ENCODE data around the gene CDADC1.

CDADC1 gene

GRCh38 chr13:49297338-49297737, 49.6 kb downstream of the CDADC1 start:
- no peak for DNase-seq

DNA sequence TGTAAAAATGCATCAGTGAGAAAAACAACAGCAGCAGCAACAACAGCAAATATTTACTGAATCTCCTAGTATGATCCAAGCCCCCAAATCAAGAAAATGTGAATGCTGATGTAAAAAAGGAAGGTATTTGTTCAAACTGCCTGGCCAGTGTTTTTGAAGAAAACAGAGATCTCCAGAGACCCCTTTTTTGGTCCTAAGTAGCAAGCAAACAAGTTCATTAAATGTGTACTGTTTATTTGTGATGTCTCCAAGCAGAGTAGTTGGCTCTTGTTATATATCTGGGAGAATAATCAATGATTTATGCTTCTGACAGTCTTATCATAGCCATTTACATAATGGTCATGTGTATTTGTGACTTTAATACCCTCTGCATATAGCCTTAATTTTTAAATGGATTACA, 50.7 kb downstream of the CDADC1 start:
- DNase-seq, result no peak

DNA sequence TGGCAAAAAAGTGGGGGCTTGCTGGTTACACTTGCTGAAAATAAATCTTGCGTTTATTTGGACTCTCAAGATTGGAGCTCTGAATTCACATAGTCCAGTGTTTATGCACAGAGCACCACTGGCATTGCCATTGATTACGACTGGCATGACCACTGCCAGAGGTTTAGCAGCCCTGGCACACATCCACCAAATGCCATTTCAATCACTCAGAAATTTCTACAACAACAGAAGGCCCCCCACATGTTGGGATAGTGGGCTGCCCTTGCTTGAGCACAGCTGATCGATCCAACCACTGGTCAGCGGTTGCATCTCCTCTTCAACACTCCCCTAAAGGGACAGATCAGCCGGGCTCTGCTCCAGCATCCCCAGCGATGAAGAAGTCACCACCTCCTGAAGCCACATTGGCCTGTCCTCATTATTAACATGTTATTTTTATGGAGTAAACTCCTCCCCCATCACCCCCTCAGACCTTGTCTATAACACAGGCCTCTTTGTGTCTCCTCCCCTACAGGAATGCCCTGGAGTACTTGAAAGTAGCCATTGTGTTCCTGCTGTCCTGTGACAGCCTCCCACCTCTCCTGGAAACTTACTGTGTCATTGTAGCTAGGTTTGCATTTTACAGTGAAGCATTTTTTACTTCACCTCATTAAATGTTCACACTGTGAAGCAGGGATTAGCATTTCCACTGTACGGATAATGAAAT, 51.3 kb downstream of the CDADC1 start:
- no peak for DNase-seq

DNA sequence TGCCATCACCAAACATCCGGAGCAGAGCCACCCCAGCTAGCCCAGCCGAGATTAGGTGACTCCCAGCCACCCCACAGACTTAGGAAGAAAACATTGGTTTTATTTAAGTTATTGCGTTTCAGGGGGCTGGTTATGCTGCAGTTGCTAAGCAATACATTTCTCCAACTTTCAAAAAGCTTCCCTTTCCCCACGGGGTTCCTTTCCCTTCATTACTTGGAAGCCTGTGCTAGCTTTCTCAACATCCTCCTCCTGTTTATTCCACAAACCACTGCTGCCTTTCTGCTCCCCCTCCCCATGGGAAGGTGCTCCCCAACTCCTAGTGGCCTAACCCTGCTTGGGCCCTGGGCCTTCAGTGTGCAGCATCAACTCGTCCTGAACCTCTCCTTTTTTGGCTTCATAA, 52.6 kb downstream of the CDADC1 start:
- no peak for DNase-seq

- peak; percentile 80 for DNase-seq
These were observed 53.2 kb downstream of the CDADC1 start for GRCh38 chr13:49300739-49301589.

GRCh38 chr13:49302222-49302621, 54.5 kb downstream of the CDADC1 start:
- DNase-seq, result no peak

- peak; percentile 16 for DNase-seq
These were observed 55.1 kb downstream of the CDADC1 start for GRCh38 chr13:49302817-49303216.

DNA sequence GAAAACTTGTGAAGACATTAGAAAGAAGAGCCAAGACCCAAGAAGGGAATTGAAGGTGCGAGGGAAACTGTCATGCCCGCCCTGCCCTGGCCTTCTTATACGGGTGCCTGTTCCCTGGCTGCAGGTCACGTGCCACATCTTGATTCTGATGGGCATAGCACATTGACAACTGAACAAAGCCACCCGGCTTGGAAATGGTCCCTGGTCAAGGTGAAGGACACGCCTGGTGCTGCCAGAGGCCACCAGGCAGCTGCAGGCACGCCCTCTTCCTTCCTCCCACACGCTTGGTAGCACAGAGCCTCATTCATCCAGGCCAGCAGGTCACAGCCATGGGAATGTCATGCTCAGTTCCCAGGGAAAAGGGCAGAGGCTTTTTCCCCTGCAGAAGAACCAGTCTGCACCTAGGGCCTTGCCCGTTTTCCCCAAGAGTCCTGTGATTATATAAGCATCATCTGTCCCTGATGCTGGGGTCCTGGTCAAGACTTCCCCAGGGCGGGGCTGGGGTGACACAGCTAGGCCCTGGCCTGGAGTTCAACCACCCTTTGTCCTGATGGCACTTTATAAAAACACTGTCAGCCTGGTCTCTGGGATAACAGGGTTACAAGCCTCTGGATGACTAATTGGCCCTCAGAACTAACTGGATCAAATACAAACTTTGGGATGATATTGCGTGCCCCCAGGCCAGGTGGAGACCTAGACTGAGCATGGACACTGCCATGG, 56.0 kb downstream of the CDADC1 start:
- no peak for DNase-seq

DNA sequence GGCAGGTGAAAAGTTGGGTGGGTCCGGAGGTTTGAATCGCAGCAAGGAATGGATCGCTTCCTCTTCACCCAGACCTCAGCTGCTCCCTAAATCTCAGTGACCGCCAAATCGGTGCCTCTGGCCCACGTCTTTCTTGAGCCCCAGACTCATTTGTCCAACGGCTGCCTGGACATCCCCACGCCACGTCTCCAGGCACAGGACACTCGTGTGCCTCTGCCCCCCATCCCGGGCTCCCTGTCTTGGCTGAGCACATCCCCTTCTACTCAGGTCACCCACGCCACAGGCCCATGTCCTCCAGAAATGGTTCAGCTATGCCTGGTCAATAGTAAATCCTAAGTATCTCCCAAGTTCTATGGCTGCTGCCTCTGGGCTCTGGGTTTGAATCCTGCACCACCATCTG, 56.6 kb downstream of the CDADC1 start:
- no peak for DNase-seq

DNA sequence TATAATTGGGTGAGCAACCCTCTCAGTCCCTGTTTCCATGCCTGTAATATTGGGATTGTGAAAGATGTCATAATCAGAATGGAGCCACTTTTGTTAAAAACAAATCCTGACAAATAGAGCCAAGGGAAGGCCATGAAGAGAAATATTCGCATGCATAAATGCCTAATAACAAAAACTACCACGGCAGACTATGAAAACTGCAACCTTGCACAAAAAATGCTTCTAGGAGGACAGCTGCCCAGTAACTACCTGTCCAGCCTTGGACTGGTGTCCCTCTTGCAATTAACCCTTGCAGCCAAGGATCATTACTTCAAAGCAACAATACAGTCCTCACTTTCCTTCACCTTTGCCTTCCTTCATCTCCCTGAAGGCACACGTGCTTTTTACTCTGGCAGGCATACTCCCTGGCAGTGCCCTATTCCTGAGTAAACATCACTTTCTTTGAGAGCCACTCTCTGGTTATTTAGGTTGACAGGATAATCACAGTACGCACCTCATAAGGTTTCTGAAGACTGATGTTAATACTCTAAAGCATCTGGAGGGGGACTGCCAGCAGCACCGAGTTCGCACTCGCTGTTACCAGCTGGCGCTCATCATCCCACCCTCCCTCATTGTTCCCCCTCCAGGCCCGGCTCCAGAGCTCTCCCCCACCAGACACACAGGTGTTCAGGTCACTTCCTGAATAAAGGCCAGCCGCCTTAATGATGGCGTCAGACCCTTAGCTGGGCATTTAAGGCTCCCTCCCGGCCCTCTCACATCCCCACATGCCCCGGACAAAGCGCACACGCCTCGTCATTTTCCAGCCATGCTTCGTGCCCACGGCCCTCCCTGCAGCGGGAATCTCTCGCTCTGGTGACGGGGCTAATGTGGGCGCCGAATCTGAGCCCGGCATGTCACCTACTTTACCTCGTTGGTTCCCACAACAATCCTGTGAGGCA, 57.3 kb downstream of the CDADC1 start:
- DNase-seq, result no peak

DNA sequence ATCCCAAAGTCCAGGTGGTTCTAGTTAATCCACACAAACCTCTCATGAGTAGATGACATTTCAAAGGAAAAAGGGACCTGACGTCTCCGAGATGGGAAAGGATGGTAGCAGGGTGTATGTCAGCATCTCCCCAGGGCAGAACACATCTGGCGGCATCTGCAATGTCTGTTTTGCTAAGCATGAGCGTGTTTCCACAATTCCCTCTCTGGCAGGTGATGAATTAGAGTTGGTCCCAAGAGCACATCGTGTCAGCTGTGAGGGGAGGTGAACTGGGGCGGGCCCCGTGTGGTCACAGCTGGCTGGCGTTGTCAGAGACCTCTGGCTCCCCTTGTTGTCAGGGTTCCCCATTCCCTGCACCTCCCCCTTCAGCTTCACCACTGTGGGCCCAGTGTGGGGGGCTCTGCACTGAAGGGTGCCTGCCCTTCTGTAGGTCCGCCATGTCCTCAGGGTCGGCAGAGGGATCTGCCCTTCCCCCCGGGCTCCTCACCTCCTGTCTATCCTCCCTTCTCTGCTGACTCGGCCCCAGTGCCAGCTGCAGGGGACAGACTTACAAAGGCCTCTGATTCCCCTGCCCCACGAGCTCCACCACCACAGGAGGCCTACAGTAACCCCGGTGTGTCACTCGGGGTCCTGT, 58.2 kb downstream of the CDADC1 start:
- DNase-seq, result no peak

DNA sequence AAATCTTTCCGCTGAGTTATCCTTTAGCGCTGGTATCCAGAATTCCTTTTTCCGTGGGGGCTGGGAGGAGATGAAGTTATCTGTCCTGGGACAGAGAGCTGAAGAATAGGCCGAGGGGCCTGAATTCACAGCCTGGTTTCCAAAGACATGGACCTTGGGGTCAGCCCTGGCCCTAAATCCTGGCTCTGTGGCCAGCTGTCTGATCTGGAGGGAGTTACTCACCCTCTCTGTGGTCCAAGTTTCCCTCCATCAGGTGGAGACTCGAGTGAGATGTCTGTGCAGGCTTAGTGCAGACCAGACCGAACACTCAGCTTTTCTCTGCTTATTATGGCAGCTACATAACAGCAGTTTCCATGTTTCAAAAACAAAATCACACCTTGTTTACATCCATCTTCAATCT, 59.6 kb downstream of the CDADC1 start:
- DNase-seq, result no peak

- peak; percentile 11 for DNase-seq
These were observed 60.6 kb downstream of the CDADC1 start for GRCh38 chr13:49308097-49308875.

GRCh38 chr13:49308921-49309408, 61.2 kb downstream of the CDADC1 start:
- DNase-seq, result no peak

GRCh38 chr13:49310251-49310650, 62.5 kb downstream of the CDADC1 start:
- no peak for DNase-seq

- no peak for DNase-seq
These were observed 64.1 kb downstream of the CDADC1 start for GRCh38 chr13:49311816-49312215.

- no peak for DNase-seq
These were observed 66.7 kb downstream of the CDADC1 start for GRCh38 chr13:49314344-49314882.

- DNase-seq, result no peak
These were observed 67.4 kb downstream of the CDADC1 start for GRCh38 chr13:49315036-49315565.

DNA sequence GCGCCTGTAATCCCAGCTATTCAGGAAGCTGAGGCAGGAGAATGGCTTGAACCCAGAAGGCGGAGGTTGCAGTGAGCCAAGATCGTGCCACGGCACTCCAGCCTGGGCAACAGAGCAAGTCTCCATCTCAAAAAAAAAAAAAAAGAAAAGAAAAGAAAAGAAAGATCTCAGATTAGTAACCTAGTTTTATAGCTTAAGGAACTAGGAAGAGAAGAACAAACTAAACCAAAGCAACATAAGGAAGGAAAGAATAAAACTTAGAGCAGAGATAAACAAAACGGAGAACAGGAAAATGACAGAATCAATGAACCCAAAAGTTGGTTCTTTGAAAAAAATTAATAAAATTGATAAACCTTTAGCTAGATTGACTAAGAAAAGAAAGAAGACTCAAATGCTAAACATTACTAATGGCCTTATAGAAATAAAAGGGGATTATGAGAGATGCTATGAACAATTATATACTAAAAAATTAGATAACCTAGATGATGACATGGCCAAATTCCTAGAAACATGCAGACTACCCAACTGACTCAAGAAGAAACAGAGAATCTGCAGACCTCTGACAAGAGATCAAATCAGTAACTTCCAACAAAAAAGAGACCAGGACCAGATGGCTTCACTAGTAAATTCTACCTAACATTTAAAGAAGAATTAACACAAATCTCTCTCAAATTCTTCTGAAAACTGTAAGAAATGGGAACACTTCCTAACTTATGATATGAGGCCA, 68.2 kb downstream of the CDADC1 start:
- DNase-seq, result no peak

DNA sequence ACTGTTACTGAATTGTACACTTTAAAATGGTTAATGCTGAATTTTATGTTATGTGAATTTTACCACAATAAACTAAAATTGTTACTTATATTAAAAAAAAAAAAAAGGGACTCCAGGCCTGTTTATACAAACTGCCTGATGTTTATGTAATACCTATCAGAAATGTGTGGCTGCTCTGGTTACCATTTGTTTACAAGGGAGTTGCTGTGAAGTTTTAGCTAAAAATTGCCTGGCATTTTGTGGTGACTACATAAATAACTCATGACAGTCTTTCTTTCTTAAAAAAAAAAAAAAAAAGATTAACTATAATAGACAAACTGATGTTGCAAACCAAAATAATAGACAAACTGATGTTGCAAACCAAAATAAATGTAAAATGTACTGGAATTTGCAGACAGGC, 71.8 kb downstream of the CDADC1 start:
- DNase-seq, result no peak
